ENCODE data around the gene RPS6KA3.

RPS6KA3 gene

GRCh38 chrX:20212486-20213089 lies 54.1 kb downstream of the RPS6KA3 start:
- Histone ChIP-seq H3K9me3 (replicated peaks in 1 of 2; ENCODE audit: control insufficient read depth in 2 of 2, insufficient read depth in 1 of 2, low read depth in 1 of 2, low read length in 2 of 2) (no peaks in the 10 kb centered on the region), H3K27ac (replicated peaks; ENCODE audit: low read length) (no peak overlapping the region), H4K8ac (ENCODE audit: low read depth, low read length) (no peak overlapping the region), H3K9ac (ENCODE audit: low read depth, low read length, poor library complexity) (no peak overlapping the region), H3K36me3 (replicated peaks in 1 of 2; ENCODE audit: control insufficient read depth in 2 of 2, insufficient read depth in 2 of 2, low read length in 2 of 2) (peaks cover 0 to 24% of the 10 kb centered on the region in 2 donors), H3K14ac (ENCODE audit: low read length) (no peak overlapping the region), H3K18ac (ENCODE audit: low read length) (no peak overlapping the region), H3K4me3 (ENCODE audit: low read length in 2 of 2) (no peak overlapping the region), H3K79me1 (ENCODE audit: low read depth, low read length) (no peaks in the 10 kb centered on the region), H2BK12ac (ENCODE audit: low read length) (no peak overlapping the region), H3K27me3 (ENCODE audit: control insufficient read depth in 3 of 3, insufficient read depth in 3 of 3, low read depth in 1 of 3, low read length in 3 of 3) (no peaks in the 10 kb centered on the region), H2BK15ac (ENCODE audit: low read length) (no peak overlapping the region), H2AFZ (ENCODE audit: low read length) (no peak overlapping the region), H2BK120ac (ENCODE audit: low read depth, low read length) (no peak overlapping the region), H2BK5ac (ENCODE audit: low read length) (no peak overlapping the region), H3K4ac (ENCODE audit: low read length) (no peak overlapping the region), H3K23ac (ENCODE audit: low read depth, low read length, poor library complexity) (no peak overlapping the region), H4K91ac (ENCODE audit: low read depth, low read length, poor library complexity) (no peak overlapping the region), H2AK5ac (ENCODE audit: low read depth, low read length) (no peak overlapping the region), H3K4me2 (ENCODE audit: insufficient read depth, low read length, poor library complexity, severe bottlenecking) (no peak overlapping the region), H3K4me1 (ENCODE audit: control insufficient read depth in 2 of 2, insufficient read depth in 1 of 2, low read depth in 1 of 2, low read length in 2 of 2) (no peaks in the 10 kb centered on the region)
- WGBS, 2 donors (ENCODE audit: extremely low coverage in 2 of 2, insufficient read length in 2 of 2, insufficient replicate concordance in 1 of 2), result no CpG with 5 or more reads among the region's 6 CpGs
- DNase-seq (ENCODE audit: low spot score), result no peak

GRCh38 chrX:20211261-20211786 lies 55.4 kb downstream of the RPS6KA3 start:
- H3K4me3 ChIP-seq (ENCODE audit: low read length in 2 of 2), result no peak overlapping the region
- H2BK12ac ChIP-seq (ENCODE audit: low read length), result no peak overlapping the region
- no peak overlapping the region for H2BK15ac ChIP-seq (ENCODE audit: low read length)
- H3K9me3 ChIP-seq (replicated peaks in 1 of 2; ENCODE audit: control insufficient read depth in 2 of 2, insufficient read depth in 1 of 2, low read depth in 1 of 2, low read length in 2 of 2), result no peaks in the 10 kb centered on the region
- no peaks in the 10 kb centered on the region for H3K79me1 ChIP-seq (ENCODE audit: low read depth, low read length)
- DNase-seq (ENCODE audit: low spot score), result no peak
- H2AFZ ChIP-seq (ENCODE audit: low read length), result no peak overlapping the region
- H3K23ac ChIP-seq (ENCODE audit: low read depth, low read length, poor library complexity), result no peak overlapping the region
- no peak overlapping the region for H4K91ac ChIP-seq (ENCODE audit: low read depth, low read length, poor library complexity)
- H3K27me3 ChIP-seq (ENCODE audit: control insufficient read depth in 3 of 3, insufficient read depth in 3 of 3, low read depth in 1 of 3, low read length in 3 of 3), result no peaks in the 10 kb centered on the region
- no peak overlapping the region for H2BK5ac ChIP-seq (ENCODE audit: low read length)
- no peak overlapping the region for H3K14ac ChIP-seq (ENCODE audit: low read length)
- peaks cover 0 to 33% of the 10 kb centered on the region in 2 donors for H3K36me3 ChIP-seq (replicated peaks in 1 of 2; ENCODE audit: control insufficient read depth in 2 of 2, insufficient read depth in 2 of 2, low read length in 2 of 2)
- no peak overlapping the region for H3K27ac ChIP-seq (replicated peaks; ENCODE audit: low read length)
- no peaks in the 10 kb centered on the region for H3K4me1 ChIP-seq (ENCODE audit: control insufficient read depth in 2 of 2, insufficient read depth in 1 of 2, low read depth in 1 of 2, low read length in 2 of 2)
- no peak overlapping the region for H3K4me2 ChIP-seq (ENCODE audit: insufficient read depth, low read length, poor library complexity, severe bottlenecking)
- no peak overlapping the region for H3K9ac ChIP-seq (ENCODE audit: low read depth, low read length, poor library complexity)
- H2BK120ac ChIP-seq (ENCODE audit: low read depth, low read length), result no peak overlapping the region
- H3K4ac ChIP-seq (ENCODE audit: low read length), result no peak overlapping the region
- no peak overlapping the region for H4K8ac ChIP-seq (ENCODE audit: low read depth, low read length)
- no peak overlapping the region for H3K18ac ChIP-seq (ENCODE audit: low read length)
- WGBS, 2 donors (ENCODE audit: extremely low coverage in 2 of 2, insufficient read length in 2 of 2, insufficient replicate concordance in 1 of 2), result 100% methylated on average over 1 of the region's 4 CpGs; no CpG with 5 or more reads in 1 of the 2 donors
- H2AK5ac ChIP-seq (ENCODE audit: low read depth, low read length), result no peak overlapping the region

- Histone ChIP-seq H3K27ac (replicated peaks; ENCODE audit: low read length) (no peak overlapping the region), H3K14ac (ENCODE audit: low read length) (no peak overlapping the region), H4K91ac (ENCODE audit: low read depth, low read length, poor library complexity) (no peak overlapping the region), H4K8ac (ENCODE audit: low read depth, low read length) (no peak overlapping the region), H3K4me1 (ENCODE audit: control insufficient read depth in 2 of 2, insufficient read depth in 1 of 2, low read depth in 1 of 2, low read length in 2 of 2) (no peaks in the 10 kb centered on the region), H3K4ac (ENCODE audit: low read length) (no peak overlapping the region), H2BK12ac (ENCODE audit: low read length) (no peak overlapping the region), H3K36me3 (replicated peaks in 1 of 2; ENCODE audit: control insufficient read depth in 2 of 2, insufficient read depth in 2 of 2, low read length in 2 of 2) (peaks cover 0 to 54% of the 10 kb centered on the region in 2 donors), H2BK120ac (ENCODE audit: low read depth, low read length) (no peak overlapping the region), H3K9ac (ENCODE audit: low read depth, low read length, poor library complexity) (no peak overlapping the region), H3K27me3 (ENCODE audit: control insufficient read depth in 3 of 3, insufficient read depth in 3 of 3, low read depth in 1 of 3, low read length in 3 of 3) (no peaks in the 10 kb centered on the region), H2BK5ac (ENCODE audit: low read length) (no peak overlapping the region), H2BK15ac (ENCODE audit: low read length) (no peak overlapping the region), H3K23ac (ENCODE audit: low read depth, low read length, poor library complexity) (no peak overlapping the region), H3K79me1 (ENCODE audit: low read depth, low read length) (no peaks in the 10 kb centered on the region), H2AK5ac (ENCODE audit: low read depth, low read length) (no peak overlapping the region), H2AFZ (ENCODE audit: low read length) (no peak overlapping the region), H3K4me3 (ENCODE audit: low read length in 2 of 2) (no peak overlapping the region), H3K4me2 (ENCODE audit: insufficient read depth, low read length, poor library complexity, severe bottlenecking) (no peak overlapping the region), H3K9me3 (replicated peaks in 1 of 2; ENCODE audit: control insufficient read depth in 2 of 2, insufficient read depth in 1 of 2, low read depth in 1 of 2, low read length in 2 of 2) (no peaks in the 10 kb centered on the region), H3K18ac (ENCODE audit: low read length) (no peak overlapping the region)
- DNase-seq (ENCODE audit: low spot score), result no peak
- no CpG with 5 or more reads among the region's 4 CpGs for WGBS, 2 donors (ENCODE audit: extremely low coverage in 2 of 2, insufficient read length in 2 of 2, insufficient replicate concordance in 1 of 2)
Observed at GRCh38 chrX:20205927-20206708, 60.6 kb downstream of the RPS6KA3 start.

GRCh38 chrX:20204351-20204750 lies 62.4 kb downstream of the RPS6KA3 start:
- Histone ChIP-seq H3K18ac (ENCODE audit: low read length) (no peak overlapping the region), H3K27me3 (ENCODE audit: control insufficient read depth in 3 of 3, insufficient read depth in 3 of 3, low read depth in 1 of 3, low read length in 3 of 3) (no peaks in the 10 kb centered on the region), H2BK15ac (ENCODE audit: low read length) (no peak overlapping the region), H3K4me3 (ENCODE audit: low read length in 2 of 2) (no peak overlapping the region), H3K9ac (ENCODE audit: low read depth, low read length, poor library complexity) (no peak overlapping the region), H3K36me3 (replicated peaks in 1 of 2; ENCODE audit: control insufficient read depth in 2 of 2, insufficient read depth in 2 of 2, low read length in 2 of 2) (peaks cover 0 to 59% of the 10 kb centered on the region in 2 donors), H4K8ac (ENCODE audit: low read depth, low read length) (no peak overlapping the region), H3K9me3 (replicated peaks in 1 of 2; ENCODE audit: control insufficient read depth in 2 of 2, insufficient read depth in 1 of 2, low read depth in 1 of 2, low read length in 2 of 2) (no peaks in the 10 kb centered on the region), H3K14ac (ENCODE audit: low read length) (no peak overlapping the region), H3K4me1 (ENCODE audit: control insufficient read depth in 2 of 2, insufficient read depth in 1 of 2, low read depth in 1 of 2, low read length in 2 of 2) (no peaks in the 10 kb centered on the region), H3K23ac (ENCODE audit: low read depth, low read length, poor library complexity) (no peak overlapping the region), H2BK12ac (ENCODE audit: low read length) (no peak overlapping the region), H2AK5ac (ENCODE audit: low read depth, low read length) (no peak overlapping the region), H4K91ac (ENCODE audit: low read depth, low read length, poor library complexity) (no peak overlapping the region), H3K79me1 (ENCODE audit: low read depth, low read length) (no peaks in the 10 kb centered on the region), H3K4me2 (ENCODE audit: insufficient read depth, low read length, poor library complexity, severe bottlenecking) (no peak overlapping the region), H2BK5ac (ENCODE audit: low read length) (no peak overlapping the region), H2BK120ac (ENCODE audit: low read depth, low read length) (no peak overlapping the region), H2AFZ (ENCODE audit: low read length) (no peak overlapping the region), H3K27ac (replicated peaks; ENCODE audit: low read length) (no peak overlapping the region), H3K4ac (ENCODE audit: low read length) (no peak overlapping the region)
- WGBS, 2 donors (ENCODE audit: extremely low coverage in 2 of 2, insufficient read length in 2 of 2, insufficient replicate concordance in 1 of 2), result no CpG with 5 or more reads among the region's 6 CpGs
- DNase-seq (ENCODE audit: low spot score), result no peak
